Cardiac muscle cell (in vitro differentiated cells and primary cell): ENCODE results near the gene FXYD7. TPM values are rescaled to one million over a fixed set of nuclear protein-coding genes. Genes with fewer than 3 reads are reported as not detected.

ENCODE experiments used
- DNase-seq, 2 donors: peaks; one replicate each; pipeline versions ENCODE4 v3.0.0 to v3.0.0-alpha.2; 2010 to 2017; ENCODE audit warnings: low read depth in 1 of 2, low spot score in 1 of 2
- H3K27ac ChIP-seq: fragments of 200-600 bp; sonication (generic); 2 replicates; pipeline ENCODE4 v1.5.1; 2016
- H3K27me3 ChIP-seq: fragments of 200-600 bp; sonication (generic); 2 replicates; pipeline ENCODE4 v1.6.0; 2016; ENCODE audit warnings: control low read depth
- H3K36me3 ChIP-seq: fragments of 200-600 bp; sonication (generic); 2 replicates; pipeline ENCODE4 v1.5.1; 2016; ENCODE audit warnings: control low read depth
- H3K4me1 ChIP-seq: fragments of 200-600 bp; sonication (generic); 2 replicates; pipeline ENCODE4 v1.8.1; 2017; ENCODE audit warnings: low read depth, mild to moderate bottlenecking, mixed run types
- H3K4me3 ChIP-seq: fragments of 200-600 bp; sonication (generic); 2 replicates; pipeline ENCODE4 v1.5.1; 2016; ENCODE audit warnings: mild to moderate bottlenecking
- H3K9me3 ChIP-seq: fragments of 200-600 bp; sonication (generic); 2 replicates; pipeline ENCODE4 v1.5.1; 2017; ENCODE audit warnings: low read depth, mild to moderate bottlenecking, control low read depth
- polyA plus RNA-seq: library from polyadenylated mRNA; unstranded; fragments of >200 nt; fragmentation: Nextera tagmentation; extraction: Ambion mirVana; gene quantifications from 2 replicates; pipeline ENCODE4 v1.2.1, GENCODE V29; 2016
- total RNA-seq: library from RNA; depleted of rRNA; stranded (reverse); fragments of >200 nt; gene quantifications from 2 replicates; pipeline ENCODE4 v1.2.3, GENCODE V29; 2016
- TF ChIP-seq, protein P1 (sequence below): IDR thresholded peaks from 2 replicates; pipeline ENCODE4 v1.5.1; 2012; ENCODE audit warnings: low read depth, mild to moderate bottlenecking, low read length

The FXYD7 gene
- total and polyA plus RNA-seq, 2 experiments from 2014 or later: 2.6 to 3.5 TPM

- Histone ChIP-seq H3K27ac (no peak overlapping the region), H3K4me3 (no peak overlapping the region), H3K36me3 (no peaks in the 10 kb centered on the region), H3K4me1 (no peaks in the 10 kb centered on the region), H3K9me3 (no peaks in the 10 kb centered on the region), H3K27me3 (peaks cover 9% of the 10 kb centered on the region)
- DNase-seq: no peak
- TF ChIP-seq, protein P1, sequence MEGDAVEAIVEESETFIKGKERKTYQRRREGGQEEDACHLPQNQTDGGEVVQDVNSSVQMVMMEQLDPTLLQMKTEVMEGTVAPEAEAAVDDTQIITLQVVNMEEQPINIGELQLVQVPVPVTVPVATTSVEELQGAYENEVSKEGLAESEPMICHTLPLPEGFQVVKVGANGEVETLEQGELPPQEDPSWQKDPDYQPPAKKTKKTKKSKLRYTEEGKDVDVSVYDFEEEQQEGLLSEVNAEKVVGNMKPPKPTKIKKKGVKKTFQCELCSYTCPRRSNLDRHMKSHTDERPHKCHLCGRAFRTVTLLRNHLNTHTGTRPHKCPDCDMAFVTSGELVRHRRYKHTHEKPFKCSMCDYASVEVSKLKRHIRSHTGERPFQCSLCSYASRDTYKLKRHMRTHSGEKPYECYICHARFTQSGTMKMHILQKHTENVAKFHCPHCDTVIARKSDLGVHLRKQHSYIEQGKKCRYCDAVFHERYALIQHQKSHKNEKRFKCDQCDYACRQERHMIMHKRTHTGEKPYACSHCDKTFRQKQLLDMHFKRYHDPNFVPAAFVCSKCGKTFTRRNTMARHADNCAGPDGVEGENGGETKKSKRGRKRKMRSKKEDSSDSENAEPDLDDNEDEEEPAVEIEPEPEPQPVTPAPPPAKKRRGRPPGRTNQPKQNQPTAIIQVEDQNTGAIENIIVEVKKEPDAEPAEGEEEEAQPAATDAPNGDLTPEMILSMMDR: no peak
These were observed 16.6 kb downstream of the FXYD7 start for GRCh38 chr19:35159606-35160005.

DNA sequence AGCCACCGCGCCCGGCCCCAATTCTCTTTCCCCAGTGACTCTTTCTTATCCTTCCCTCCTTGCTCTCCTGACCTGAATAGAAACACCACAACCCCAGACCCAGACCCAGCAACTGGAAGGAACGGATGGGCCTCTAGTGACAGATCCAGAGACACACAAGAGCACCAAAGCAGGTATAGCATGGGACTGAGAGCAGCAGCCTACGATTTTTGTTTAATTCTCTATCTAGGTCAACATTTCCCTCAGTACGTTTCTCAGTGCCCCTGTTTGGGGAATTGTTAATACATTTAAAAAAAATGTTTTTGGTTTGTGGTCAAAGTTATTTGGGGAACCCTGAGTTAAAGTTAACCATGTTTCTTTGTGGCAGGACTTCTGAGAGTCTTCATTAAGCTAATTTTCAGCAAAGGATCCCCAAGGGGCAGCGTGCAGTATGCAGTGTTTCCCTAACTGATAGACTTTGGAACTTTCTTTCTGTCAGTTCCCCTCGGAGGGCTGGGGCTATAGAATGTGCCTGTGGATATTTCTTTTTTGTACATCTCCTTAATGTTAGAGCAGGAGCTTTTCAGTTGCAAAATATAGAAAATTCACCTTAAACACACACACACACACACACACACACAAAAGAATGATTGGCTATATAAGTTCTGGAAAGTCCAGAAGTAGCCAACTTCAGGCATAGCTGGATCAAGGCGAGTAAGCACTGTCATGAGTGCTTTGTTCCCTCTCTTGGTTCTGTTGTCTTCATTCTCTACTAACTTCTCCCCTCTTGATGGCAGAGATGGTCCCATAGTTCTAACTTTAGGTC lies 17.8 kb downstream of the FXYD7 start:
- no peak overlapping the region for H3K27ac ChIP-seq
- no peak overlapping the region for H3K4me3 ChIP-seq
- DNase-seq: no peak
- H3K27me3 ChIP-seq: no peaks in the 10 kb centered on the region
- TF ChIP-seq, protein P1: no peak
- H3K36me3 ChIP-seq: no peaks in the 10 kb centered on the region
- no peaks in the 10 kb centered on the region for H3K9me3 ChIP-seq
- no peaks in the 10 kb centered on the region for H3K4me1 ChIP-seq

DNA sequence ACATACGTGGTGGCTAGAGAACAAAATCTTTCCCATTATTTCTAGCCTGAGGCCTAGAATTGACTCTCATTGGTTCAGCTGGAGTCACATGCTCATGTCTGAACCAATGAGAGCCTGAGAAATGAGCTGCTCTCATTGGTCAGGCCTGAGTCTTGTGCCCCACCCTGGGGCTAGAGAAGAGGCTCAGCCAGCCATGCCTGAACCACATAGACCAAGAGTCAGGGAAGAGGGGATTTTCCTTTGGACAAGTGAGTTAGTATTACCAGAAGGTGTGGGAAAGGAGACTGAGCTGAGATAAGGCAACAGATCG lies 18.3 kb downstream of the FXYD7 start:
- TF ChIP-seq, protein P1: no peak
- Histone ChIP-seq H3K4me3 (no peak overlapping the region), H3K9me3 (no peaks in the 10 kb centered on the region), H3K27ac (no peak overlapping the region), H3K27me3 (no peaks in the 10 kb centered on the region), H3K4me1 (no peaks in the 10 kb centered on the region), H3K36me3 (no peaks in the 10 kb centered on the region)
- DNase-seq: no peak

- no peak for DNase-seq
- no peaks in the 10 kb centered on the region for H3K36me3 ChIP-seq
- TF ChIP-seq, protein P1: no peak
These were observed 19.6 kb downstream of the FXYD7 start for GRCh38 chr19:35162471-35163326.

DNA sequence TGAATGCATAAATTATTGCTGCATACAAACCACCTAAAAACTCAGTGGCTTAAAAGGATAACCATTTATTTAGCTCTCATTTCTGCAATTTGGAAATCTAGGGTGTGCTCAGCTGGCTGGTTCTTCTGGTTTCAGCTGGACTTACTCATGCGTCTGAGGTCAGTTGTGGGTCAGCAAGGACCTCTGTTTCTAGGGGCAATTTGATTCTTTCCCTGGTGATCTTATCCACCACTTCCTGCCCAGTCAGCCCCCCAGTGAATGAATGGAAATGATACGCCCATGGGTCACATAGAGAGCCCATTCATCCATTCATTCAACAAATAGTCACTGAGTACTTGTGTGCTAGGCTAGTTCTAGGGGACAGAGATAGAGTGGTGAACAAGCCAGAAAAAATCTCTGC lies 21.4 kb downstream of the FXYD7 start:
- Histone ChIP-seq H3K9me3 (no peaks in the 10 kb centered on the region), H3K4me1 (no peaks in the 10 kb centered on the region), H3K36me3 (no peaks in the 10 kb centered on the region), H3K27me3 (no peaks in the 10 kb centered on the region), H3K4me3 (no peak overlapping the region), H3K27ac (no peak overlapping the region)
- TF ChIP-seq, protein P1: no peak
- DNase-seq: no peak

More at GRCh38 chr19:35162471-35163326, 19.6 kb downstream of the FXYD7 start:
- Histone ChIP-seq H3K4me3 (no peak overlapping the region), H3K9me3 (no peaks in the 10 kb centered on the region), H3K27me3 (no peaks in the 10 kb centered on the region), H3K27ac (no peak overlapping the region), H3K4me1 (no peaks in the 10 kb centered on the region)
